ENCODE measurements around the gene ASCC3.

GRCh38 chr6:100893743-100894142, 12.6 kb upstream of the ASCC3 start:
- TF ChIP-seq POLR2AphosphoS5 (IDR thresholded peaks at IDR 0.05; ENCODE audit: low read depth, low read length) (no peak), POLR2A (IDR thresholded peaks at IDR 0.05; ENCODE audit: low read depth, low read length) (no peak), TAF1 (IDR thresholded peaks at IDR 0.05; ENCODE audit: low read depth, low read length) (no peak), SPI1 (IDR thresholded peaks at IDR 0.05; ENCODE audit: low read depth, low read length) (no peak)

Measured in GM12891 (cell line).